ENCODE data around the gene DGKI.

Gene DGKI

DNA sequence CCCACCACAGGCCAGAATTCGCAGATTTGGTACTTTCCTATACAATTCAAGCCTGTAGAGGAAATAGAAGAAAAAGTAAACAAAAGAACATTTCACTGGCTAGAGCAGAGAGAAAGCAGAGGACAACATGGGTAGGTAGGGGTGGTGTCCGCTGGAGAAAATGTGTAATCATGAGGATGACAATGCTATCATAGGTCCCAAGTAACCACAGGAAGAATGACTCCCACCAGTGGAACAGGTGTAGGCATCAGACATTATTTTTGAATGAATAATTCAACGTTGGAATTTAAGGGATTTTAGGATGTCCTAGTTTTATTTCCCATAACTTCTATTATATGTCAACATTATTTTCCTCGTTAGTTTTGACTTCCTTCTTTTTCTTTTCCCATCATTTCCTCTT, 248.9 kb downstream of the DGKI start:
- no peak for DNase-seq (ENCODE audit: low read depth in 2 of 2)

DNA sequence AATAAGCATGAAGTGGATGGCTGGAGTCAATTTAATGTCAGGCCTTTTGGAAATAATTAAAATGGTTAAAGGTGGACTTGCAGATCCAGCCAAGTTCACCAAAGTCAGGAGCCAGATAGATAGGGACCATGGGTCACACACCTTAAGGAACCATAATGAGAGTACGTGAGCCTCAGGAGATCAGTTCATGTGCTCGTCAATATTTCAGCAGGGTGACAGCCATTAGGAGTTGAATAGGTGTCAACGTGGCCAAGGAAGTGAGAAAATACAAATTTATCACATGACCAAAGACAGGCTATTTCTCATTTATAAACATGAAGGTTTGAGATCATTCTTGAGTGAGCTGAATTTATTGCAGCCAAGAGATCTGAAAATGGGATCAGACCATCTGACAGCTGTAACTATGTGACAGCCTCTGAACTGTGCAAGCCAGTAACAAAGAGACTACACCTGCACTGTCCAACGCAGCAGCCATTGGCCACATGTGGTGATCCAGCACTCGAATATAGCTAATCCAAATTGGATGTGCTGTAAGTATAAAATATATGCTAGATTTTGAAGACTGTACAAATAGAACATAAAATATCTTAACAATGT, 253.6 kb downstream of the DGKI start:
- DNase-seq (ENCODE audit: low read depth in 2 of 2) = no peak

DNA sequence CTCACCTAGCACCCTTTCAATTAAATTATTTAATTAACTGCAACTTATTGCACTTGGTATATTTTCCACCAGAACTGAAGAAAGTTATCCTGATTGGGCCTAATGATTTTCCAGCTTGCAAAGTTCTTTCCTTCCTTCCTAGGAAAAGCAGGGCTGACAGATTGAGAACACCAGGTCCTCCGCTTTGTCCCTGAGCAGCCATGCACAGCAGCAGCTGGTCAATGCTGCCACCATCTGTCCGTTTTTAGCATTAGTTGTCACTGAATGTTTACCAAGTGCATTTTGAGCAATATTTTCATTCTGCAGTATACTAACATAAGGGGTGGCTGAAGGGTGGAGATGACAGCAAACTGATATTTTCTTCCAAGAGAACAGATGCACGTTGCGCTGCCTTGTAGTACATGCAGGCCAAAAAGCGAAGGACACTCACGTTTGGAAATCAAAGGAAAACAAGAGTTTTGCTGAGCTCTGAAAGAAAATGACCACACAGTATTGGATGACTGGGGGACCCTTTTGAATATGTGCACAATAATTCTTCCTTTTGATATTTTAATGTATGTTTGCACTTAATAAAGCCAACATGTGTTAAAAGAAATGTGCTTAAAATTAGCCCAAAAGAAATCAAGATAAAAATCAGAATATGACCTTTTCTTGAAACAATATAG, 254.4 kb downstream of the DGKI start:
- DNase-seq (ENCODE audit: low read depth in 2 of 2) = no peak

DNA sequence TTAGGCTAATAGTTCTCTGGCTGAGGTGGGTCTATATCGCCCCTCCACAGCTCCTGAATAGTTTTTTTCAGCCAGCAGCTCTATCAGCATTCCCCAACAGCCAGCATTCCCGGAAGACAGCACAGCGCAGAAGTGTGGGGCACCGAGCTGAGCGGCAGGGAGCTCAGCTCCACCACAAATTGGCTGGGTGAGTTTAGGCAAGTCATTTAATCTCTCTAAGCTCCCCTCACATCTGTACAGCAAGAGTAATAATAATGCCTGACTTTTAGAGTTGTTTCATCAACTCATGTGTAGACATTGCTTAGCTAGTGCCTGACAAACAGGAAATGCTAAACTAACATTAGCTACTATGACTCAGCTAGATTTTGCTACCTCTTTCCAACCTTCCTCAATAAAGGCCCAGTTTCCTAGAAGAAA, 255.3 kb downstream of the DGKI start:
- no peak for DNase-seq (ENCODE audit: low read depth in 2 of 2)

DNA sequence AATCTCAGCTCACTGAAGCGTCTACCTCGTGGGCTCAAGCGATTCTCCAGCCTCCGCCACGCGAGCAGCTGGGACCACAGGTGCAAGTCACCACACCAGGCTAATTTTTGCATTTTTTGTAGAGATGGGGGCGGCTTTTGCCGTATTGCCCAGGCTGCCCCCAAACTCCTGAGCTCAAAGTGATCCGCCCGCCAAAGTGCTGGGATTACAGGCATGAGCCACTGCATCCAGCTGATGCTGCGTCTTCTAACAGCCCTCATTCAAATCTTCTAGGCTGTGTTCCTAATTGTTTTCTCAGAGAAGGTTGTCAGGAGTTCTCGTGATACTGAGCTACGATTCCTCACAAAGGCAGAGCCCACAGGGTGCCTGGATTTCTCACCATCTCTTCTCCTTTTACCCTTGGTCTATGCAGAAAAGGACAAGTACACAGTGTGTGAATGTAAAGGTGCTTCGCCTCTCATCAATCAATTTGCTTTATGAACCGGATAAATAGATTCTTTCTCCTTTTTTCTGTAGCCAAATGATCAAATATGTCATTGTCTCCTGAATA, 255.9 kb downstream of the DGKI start:
- DNase-seq (ENCODE audit: low read depth in 2 of 2) = no peak

DNA sequence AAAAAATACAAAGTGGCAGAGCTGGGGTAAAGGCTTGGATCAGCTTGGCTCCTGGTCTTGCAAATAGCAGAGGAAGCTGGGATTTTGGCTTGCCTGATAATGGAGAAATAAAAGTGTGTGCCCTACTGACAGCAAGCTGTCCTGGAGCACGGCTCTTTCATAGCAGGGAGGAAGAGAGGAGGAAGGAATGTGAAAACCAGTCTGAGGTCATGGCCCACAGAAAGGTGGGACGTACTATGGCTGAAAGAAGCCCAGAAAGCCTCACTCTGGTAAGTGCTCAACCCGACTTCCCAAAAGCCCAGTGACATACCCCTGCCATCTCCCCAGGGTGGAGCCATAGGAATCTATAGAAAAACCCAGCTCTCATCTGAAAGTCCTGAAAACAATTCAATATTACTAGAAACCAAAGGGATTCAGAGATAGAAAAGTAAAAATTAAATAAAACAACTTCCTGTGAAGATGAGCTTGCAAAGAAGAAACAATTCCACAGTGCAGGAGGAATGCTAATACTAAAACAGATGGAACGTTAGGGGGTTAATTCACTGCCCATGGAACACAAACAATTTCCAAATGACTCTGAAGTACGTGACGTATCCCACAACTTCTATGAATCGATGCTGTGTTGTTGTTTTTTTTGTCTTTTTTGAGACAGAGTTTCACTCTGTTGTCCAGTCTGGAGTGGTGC, 256.6 kb downstream of the DGKI start:
- no peak for DNase-seq (ENCODE audit: low read depth in 2 of 2)

DNA sequence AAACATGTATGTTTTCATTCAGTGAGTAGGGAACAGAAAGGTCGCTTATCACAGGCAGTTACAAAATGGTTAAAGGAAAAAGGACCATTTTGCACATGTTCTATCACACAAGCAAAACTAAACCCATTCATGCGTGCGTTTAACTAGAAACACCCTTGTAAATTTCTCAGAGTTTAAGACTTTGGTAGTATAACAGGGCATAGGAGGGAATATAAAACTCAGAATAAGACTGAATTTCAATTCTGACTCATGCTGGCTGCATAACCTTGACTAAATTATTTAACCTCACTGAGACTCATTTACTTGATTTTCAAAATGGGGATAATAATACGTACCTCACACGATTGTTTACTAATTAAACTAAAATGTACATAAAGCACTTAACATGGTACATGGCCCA, 259.4 kb downstream of the DGKI start:
- DNase-seq (ENCODE audit: low read depth in 2 of 2) = no peak

DNA sequence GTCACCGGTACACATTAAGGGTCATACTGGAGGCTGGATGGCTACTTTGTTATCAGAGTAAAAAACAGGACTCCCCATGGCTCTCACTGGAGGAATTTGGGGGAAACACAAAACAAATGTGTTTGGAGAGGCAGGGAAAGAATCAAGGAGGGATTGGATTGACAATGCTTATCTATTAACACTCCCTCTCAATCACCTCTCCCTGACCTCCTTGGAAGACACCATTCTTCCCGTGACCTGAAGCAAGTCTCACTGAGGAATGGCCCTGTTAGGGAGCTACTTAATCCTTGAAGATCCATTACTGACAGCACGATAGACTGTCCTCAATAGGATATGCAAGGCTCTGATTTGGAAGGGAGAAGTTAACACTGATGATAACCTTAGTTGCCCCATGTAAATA, 261.2 kb downstream of the DGKI start:
- no peak for DNase-seq (ENCODE audit: low read depth in 2 of 2)

DNA sequence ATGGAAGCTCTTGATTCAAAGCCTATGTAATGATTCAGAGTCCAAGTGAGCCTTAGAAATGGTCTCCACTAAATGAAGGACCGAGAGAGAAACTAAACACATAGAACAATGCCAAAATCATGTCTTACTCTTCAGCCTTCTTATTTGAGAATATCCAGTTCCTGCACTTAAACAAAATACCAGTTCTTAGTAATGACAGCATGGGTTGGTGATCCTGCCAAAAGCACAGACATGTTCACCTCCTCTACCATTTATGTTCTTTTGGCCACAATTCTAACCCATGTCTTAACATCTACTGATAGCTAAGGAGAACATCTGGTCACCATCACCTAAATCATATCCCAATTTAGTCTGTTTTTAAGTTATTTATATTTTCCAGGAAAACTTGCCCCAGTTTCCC, 263.6 kb downstream of the DGKI start:
- DNase-seq (ENCODE audit: low read depth in 2 of 2) = no peak

DNA sequence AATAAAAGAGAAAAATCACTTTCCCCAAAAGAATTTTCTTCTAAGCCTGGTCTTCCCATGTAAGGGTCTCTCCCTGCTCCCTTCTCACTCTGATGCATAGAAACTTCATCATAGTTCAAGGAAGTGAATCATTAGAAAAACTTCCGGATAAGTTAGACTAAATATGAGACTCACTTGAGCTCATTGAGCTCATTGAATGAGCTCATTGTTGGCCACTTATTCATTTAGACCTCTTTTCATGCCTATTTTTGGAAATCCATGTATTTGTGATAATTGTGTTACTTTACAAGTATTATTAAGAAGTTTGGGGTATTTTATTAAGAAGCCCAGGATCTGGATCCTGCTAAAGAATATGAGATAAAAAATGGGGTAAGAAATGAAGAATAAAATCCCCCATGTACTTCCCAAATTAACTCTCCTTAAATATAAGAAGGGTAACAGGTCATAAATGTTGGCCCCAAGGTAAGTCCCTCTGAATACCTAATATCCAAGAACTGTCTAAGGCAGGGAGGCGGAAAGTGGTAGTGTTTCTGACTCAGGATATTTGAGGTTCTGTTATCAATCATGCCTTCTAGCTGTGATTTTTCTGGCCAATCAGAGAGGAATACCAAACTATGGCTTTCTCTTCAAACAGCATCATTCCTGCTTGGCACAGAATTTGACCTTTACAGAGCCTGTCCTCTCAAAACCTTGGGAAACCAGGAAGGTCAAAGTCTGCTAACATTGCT, 266.7 kb downstream of the DGKI start:
- DNase-seq (ENCODE audit: low read depth in 2 of 2) = no peak

DNA sequence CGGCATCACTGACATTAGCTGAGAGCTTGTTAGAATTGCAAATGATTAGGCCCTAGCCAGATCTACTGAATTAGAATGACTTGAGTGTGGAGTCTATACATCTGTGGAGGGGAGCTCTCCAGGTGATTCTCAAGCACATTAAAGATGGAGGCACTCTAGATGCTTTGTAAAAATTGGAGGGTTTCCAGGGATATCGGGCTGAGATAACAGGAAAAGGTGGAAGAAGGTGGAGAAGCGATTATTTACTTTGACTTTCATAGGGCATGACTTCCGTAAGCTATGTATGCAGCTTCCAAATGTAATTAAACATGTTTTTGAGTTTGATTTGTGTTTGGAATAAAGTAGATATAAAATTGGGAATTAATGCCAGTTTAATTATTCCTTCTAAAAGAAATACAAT, 268.2 kb downstream of the DGKI start:
- no peak for DNase-seq (ENCODE audit: low read depth in 2 of 2)

DNA sequence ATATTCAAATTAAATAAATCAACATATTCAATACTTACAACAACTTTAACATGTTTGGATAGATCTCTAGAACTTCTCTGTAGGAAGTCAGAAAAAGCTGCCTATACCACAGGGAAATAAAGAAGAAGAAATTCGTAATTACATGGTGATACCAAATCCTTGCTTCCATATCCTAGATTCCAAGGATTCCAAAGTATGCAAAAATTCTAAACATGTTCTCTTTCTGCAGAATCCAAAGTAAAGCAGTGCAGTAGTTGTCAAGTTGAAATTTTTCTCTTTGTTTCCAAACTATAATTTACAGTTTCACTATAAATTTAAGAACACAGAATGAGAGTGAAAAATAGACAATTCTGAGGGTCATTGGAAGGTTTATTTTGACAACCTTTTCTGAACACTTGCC, 269.6 kb downstream of the DGKI start:
- DNase-seq (ENCODE audit: low read depth in 2 of 2) = no peak

DNA sequence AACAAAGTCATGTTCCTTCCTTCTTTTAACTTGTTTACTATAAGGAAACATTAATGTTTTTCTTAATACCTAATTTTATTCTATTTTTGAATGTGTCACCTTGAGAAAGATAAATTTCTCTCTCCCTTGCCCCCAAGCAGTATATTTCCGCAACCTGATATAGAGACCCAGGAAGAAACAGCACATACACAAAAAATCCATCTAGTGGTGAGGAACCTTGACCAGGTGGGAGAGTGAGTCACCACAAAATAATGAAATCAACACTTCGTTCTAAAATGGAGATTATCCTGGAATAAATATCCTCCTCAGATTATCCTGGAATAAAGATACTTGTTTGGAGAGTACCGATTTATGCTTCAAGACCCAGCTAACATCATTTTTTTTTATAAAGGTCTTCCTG, 270.3 kb downstream of the DGKI start:
- DNase-seq (ENCODE audit: low read depth in 2 of 2) = no peak

DNA sequence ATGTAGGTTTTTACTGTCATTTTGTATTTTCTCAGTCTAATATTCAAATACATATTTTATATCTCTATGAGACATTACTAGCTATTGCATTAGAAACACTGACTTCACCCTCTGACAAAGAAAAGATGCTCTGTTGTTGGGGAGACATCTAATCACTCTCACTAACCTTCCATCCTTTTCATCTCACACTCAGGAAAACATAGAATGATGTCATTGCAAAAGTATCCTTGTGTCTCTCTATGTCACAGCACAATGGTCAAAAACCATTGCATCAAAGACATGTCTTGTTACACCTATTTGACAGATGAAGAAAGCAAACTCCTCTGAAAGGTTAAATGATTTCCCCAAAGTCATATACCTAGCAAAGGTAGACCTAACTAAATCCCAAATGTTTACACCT, 272.0 kb downstream of the DGKI start:
- no peak for DNase-seq (ENCODE audit: low read depth in 2 of 2)

DNA sequence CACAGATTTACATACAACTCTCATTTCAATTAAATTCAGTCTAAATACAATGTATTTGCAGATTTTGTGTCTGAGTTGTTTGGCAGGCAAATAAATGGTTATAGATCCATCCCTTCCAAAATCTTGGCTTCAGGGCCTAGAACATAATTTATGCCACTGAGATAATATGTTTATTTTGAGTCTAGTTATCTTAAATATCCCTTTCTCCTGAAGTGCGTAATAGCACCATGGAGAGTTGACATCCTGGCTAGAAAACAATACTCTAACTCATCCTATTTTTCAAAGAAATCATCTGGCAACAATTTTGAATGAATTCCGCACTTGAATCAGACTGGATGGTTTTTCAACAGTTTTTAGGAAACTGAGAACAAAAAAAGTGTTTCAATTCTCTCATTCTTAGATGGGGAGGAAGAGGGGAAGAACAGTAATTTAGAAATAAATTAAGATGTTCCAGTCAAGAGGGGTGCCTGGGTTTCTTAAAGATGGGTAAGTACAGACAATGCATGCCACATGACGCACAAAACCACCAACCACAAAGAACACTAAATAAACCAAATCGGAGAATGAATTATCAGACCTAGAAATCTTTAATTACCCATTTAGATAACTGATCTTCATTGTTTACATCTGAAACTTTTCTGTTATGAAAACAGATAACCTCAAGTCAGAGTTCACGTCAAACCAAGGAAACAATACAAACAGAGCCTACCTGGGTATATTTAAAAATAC, 274.6 kb downstream of the DGKI start:
- no peak for DNase-seq (ENCODE audit: low read depth in 2 of 2)

DNA sequence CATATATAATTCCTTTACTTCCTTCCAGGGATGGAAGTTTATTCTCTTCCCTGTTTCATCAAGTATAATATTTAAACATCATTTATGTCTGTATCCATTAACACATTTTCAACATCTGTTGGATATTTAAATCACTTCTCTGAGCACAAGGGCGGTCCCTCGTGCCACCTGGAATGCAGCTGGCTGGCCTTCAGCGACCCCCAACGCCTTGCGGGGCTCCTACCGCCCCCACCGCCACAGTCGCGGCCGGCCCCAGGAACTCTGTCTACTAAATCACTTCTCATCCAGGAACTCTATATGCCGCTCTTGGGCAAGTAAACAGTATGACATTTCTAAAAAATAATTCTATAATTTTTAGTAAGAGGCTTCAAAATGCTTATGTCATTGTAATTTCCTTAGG, 282.1 kb downstream of the DGKI start:
- DNase-seq (ENCODE audit: low read depth in 2 of 2) = no peak

DNA sequence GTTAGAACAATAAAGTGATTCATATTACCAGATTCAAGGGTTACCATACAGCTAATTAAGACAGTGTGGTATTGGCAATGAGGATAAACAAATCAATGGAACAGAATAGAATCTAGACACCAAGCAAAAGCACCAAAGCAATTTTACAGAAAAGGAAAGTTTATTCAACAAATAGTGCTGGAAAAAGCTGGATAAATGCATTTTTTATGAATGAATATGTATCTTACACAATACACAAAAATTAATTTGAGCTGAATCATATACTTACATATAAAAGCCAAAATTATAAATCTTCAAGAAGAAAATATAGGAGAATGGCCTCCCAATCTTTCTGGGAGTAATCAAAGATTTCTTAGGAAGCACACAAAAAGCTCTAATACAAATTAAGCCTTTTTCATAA, 282.8 kb downstream of the DGKI start:
- no peak for DNase-seq (ENCODE audit: low read depth in 2 of 2)

DNA sequence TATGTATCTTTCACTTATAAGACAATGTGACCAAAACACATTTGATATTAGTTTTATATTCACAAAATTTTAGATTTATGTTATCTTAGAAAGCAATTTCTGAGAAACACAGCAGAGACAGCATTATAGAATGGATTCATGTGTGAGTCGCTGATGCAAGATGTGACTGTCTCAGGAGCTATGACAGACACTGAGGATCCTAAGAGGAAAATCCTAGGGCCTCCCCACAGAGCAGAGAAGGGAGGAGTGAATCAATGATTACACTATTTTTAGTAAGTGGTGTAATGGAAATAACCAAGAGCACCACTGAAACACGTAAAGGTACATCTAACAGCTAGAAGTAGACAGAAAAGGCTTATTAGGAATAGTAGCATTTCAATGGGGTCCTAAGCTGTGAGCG, 299.3 kb downstream of the DGKI start:
- no peak for DNase-seq (ENCODE audit: low read depth in 2 of 2)

DNA sequence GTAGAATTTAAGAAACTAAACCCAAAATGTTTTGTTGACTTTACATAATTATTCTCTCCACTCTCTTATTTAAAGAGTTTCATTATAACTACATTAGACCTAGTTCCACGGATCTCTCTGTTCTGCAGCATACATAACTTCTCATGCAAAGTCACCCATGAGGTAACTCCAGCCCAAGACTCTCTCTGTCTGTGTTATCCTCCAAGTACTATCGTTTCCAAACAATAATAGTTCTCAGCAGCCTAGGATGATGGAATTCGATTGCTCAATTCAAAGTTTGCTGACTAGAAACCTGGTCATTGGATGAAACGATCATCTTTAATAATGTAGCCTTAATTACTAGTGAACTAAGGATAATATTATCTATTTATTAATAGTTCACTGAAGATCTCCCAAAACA, 300.1 kb downstream of the DGKI start:
- DNase-seq (ENCODE audit: low read depth in 2 of 2) = no peak

DNA sequence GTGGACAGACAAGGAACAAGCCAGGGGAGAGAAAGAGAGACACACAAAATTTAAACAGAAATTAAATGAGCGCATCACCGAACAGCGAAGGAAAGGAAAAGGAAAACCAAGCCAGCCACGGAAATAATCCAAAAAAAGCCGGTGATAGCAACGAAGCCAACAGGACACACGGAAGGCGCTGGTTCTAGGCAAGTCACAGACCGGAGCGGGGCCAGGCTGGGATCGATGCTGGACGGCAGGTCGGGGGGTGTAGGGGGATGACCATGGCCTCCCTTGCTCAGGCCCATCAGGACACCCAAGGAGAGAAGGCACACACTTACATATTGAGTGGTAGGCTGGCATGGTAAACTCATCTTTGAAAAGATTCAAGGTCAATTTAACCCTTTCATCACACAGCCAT, 300.8 kb downstream of the DGKI start:
- DNase-seq (ENCODE audit: low read depth in 2 of 2) = no peak

DNA sequence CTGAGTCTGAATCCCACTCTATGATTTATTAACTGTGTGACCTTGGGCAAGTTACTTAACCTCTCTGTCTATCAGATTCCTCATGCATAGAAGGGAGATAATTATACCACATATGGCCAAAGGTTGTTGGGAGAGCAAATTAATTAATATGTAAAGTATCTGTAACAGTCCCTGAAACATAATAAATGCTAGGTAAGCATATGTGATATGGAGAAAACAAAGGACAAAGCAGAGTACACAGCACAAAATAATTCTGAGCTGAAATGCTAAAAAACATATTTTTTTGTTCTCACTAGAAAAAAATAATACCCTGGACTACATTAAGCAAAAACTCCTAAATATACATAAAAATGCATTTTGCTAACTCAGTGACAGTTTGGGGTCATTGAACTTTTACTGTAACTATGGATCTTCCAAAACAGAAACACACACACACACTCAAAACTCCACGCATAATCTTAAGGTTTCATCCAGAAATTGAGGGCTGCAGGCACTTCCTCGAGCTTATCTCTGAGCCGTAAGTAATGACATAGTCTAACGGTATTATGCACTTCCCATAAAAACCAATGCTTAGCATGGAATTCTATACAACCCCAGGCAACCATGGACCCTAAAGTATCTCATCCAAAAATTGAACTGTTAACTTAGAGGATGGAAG, 301.6 kb downstream of the DGKI start:
- DNase-seq (ENCODE audit: low read depth in 2 of 2) = no peak

All from stimulated activated CD4-positive, alpha-beta T cell treated with anti-CD3 and anti-CD28 coated beads, Interleukin-12 subunit alpha, Interleukin-12 subunit beta, amount 100 ng/mL, for 24 hours (primary cell).